ENCODE measurements around the gene HMCN1.

HMCN1 gene

GRCh38 chr1:185965870-185966269 is 231.7 kb downstream of the HMCN1 start:
- TF ChIP-seq FOXP2 (optimal IDR thresholded peaks at IDR 0.05; ENCODE audit: borderline replicate concordance, extremely low read depth, extremely low read length, insufficient read depth) (no peak), SIN3A (IDR thresholded peaks at IDR 0.05; ENCODE audit: borderline replicate concordance, insufficient read depth, low read length) (no peak), TAF1 (IDR thresholded peaks at IDR 0.05; ENCODE audit: borderline replicate concordance, insufficient read depth, low read length) (no peak), POLR2AphosphoS5 (IDR thresholded peaks at IDR 0.05; ENCODE audit: low read depth, low read length) (no peak), REST (IDR thresholded peaks at IDR 0.05; ENCODE audit: insufficient read depth in 1 of 2, low read depth in 2 of 2, low read length in 2 of 2) (no peak)

GRCh38 chr1:185966471-185966870 is 232.3 kb downstream of the HMCN1 start:
- no peak for TF ChIP-seq POLR2AphosphoS5 (IDR thresholded peaks at IDR 0.05; ENCODE audit: low read depth, low read length)
- TF ChIP-seq REST (IDR thresholded peaks at IDR 0.05; ENCODE audit: insufficient read depth in 1 of 2, low read depth in 2 of 2, low read length in 2 of 2) = no peak
- TF ChIP-seq FOXP2 (optimal IDR thresholded peaks at IDR 0.05; ENCODE audit: borderline replicate concordance, extremely low read depth, extremely low read length, insufficient read depth) = no peak
- TF ChIP-seq SIN3A (IDR thresholded peaks at IDR 0.05; ENCODE audit: borderline replicate concordance, insufficient read depth, low read length) = no peak
- no peak for TF ChIP-seq TAF1 (IDR thresholded peaks at IDR 0.05; ENCODE audit: borderline replicate concordance, insufficient read depth, low read length)

GRCh38 chr1:185969028-185969427 is 234.8 kb downstream of the HMCN1 start:
- TF ChIP-seq POLR2AphosphoS5 (IDR thresholded peaks at IDR 0.05; ENCODE audit: low read depth, low read length) (no peak), SIN3A (IDR thresholded peaks at IDR 0.05; ENCODE audit: borderline replicate concordance, insufficient read depth, low read length) (no peak), FOXP2 (optimal IDR thresholded peaks at IDR 0.05; ENCODE audit: borderline replicate concordance, extremely low read depth, extremely low read length, insufficient read depth) (no peak), REST (IDR thresholded peaks at IDR 0.05; ENCODE audit: insufficient read depth in 1 of 2, low read depth in 2 of 2, low read length in 2 of 2) (no peak), TAF1 (IDR thresholded peaks at IDR 0.05; ENCODE audit: borderline replicate concordance, insufficient read depth, low read length) (no peak)

GRCh38 chr1:185969524-185969991 is 235.4 kb downstream of the HMCN1 start:
- TF ChIP-seq REST (IDR thresholded peaks at IDR 0.05; ENCODE audit: insufficient read depth in 1 of 2, low read depth in 2 of 2, low read length in 2 of 2) = no peak
- TF ChIP-seq TAF1 (IDR thresholded peaks at IDR 0.05; ENCODE audit: borderline replicate concordance, insufficient read depth, low read length) = no peak
- TF ChIP-seq FOXP2 (optimal IDR thresholded peaks at IDR 0.05; ENCODE audit: borderline replicate concordance, extremely low read depth, extremely low read length, insufficient read depth) = no peak
- TF ChIP-seq SIN3A (IDR thresholded peaks at IDR 0.05; ENCODE audit: borderline replicate concordance, insufficient read depth, low read length) = no peak
- TF ChIP-seq POLR2AphosphoS5 (IDR thresholded peaks at IDR 0.05; ENCODE audit: low read depth, low read length) = no peak

- TF ChIP-seq TAF1 (IDR thresholded peaks at IDR 0.05; ENCODE audit: borderline replicate concordance, insufficient read depth, low read length) = no peak
- no peak for TF ChIP-seq SIN3A (IDR thresholded peaks at IDR 0.05; ENCODE audit: borderline replicate concordance, insufficient read depth, low read length)
- TF ChIP-seq REST (IDR thresholded peaks at IDR 0.05; ENCODE audit: insufficient read depth in 1 of 2, low read depth in 2 of 2, low read length in 2 of 2) = no peak
- TF ChIP-seq FOXP2 (optimal IDR thresholded peaks at IDR 0.05; ENCODE audit: borderline replicate concordance, extremely low read depth, extremely low read length, insufficient read depth) = no peak
- no peak for TF ChIP-seq POLR2AphosphoS5 (IDR thresholded peaks at IDR 0.05; ENCODE audit: low read depth, low read length)
Observed at GRCh38 chr1:185971688-185972087, 237.5 kb downstream of the HMCN1 start.
